Measurements from ENCODE around the gene PCDH18. TPM values are rescaled to one million over a fixed set of nuclear protein-coding genes. Genes with fewer than 3 reads are reported as not detected.
A peak's percentile ranks its signal among the peaks of the same experiment; 100 is the strongest.

PCDH18 gene
- total and polyA plus RNA-seq, 2 donors from 2014 or later, result 2.2 to 10.1 TPM

DNA sequence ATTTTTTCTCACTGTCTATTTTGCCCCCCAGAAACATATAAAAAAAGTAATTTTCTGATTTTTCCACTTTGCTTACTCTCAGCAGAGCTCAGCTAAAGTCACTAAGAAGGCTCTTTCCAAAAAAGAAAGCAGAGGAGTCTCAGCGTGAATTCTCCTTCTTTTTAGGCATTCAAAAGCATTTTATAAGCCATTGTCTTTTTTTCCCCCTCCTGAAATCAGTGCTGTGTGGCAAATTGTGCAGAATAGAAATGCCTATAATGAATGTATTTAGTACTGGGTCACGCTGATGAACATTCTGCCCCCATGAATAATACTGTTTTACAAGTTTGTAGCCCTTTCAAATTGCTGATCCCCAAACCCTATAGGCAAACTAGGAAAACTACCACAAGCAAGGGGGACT lies 1.6 kb upstream of the PCDH18 start:
- intact Hi-C loops (cut with DNase I), result no loop called here
- H3K9ac ChIP-seq (ENCODE audit: low read length in 3 of 3), result no peak overlapping the region
- no peak for TF ChIP-seq CTCF (IDR thresholded peaks at IDR 0.05; ENCODE audit: borderline replicate concordance, extremely low read depth, insufficient read depth)
- no peak overlapping the region for H3K27ac ChIP-seq (ENCODE audit: low read depth in 2 of 2, low read length in 2 of 2)
- no peak overlapping the region for H3K4me3 ChIP-seq (ENCODE audit: low read length in 3 of 3)
- FAIRE-seq, result no peak
- DNase-seq, result no peak
- no peaks in the 10 kb centered on the region for H3K9me3 ChIP-seq (ENCODE audit: control insufficient read depth in 2 of 3, insufficient read depth in 1 of 3, low read length in 3 of 3)
- no peaks in the 10 kb centered on the region for H3K27me3 ChIP-seq (ENCODE audit: control insufficient read depth, insufficient read depth, low read length)
- H3K36me3 ChIP-seq (ENCODE audit: control insufficient read depth in 2 of 3, insufficient read depth in 3 of 3, low read length in 3 of 3), result peaks cover 0 to 2% (median 0%) of the 10 kb centered on the region in 3 donors
- H3K4me1 ChIP-seq (ENCODE audit: control insufficient read depth in 2 of 3, insufficient read depth in 2 of 3, low read depth in 1 of 3, low read length in 3 of 3), result no peaks in the 10 kb centered on the region

DNA sequence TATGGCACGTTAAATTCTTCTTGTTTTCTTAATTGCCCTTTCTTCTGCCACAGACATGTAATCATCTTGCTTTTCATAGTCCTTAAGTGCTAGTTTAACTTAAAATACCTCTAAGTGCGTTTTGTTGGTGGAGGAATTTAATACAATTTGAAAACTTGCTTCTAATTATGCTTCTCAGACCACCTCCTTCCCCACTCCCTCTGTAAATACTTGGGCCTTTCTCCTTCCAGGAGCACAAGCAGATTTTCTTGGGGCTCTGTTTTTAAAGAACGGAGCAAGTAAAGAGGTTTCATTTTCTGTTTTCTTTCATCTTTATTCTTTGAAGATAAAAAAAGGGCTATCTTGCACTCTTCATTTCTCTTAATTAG lies 559 bp upstream of the PCDH18 start:
- no peaks in the 10 kb centered on the region for H3K4me1 ChIP-seq (ENCODE audit: control insufficient read depth in 2 of 3, insufficient read depth in 2 of 3, low read depth in 1 of 3, low read length in 3 of 3)
- TF ChIP-seq CTCF (IDR thresholded peaks at IDR 0.05; ENCODE audit: borderline replicate concordance, extremely low read depth, insufficient read depth), result no peak
- H3K36me3 ChIP-seq (ENCODE audit: control insufficient read depth in 2 of 3, insufficient read depth in 3 of 3, low read length in 3 of 3), result peaks cover 0 to 5% (median 0%) of the 10 kb centered on the region in 3 donors
- H3K9me3 ChIP-seq (ENCODE audit: control insufficient read depth in 2 of 3, insufficient read depth in 1 of 3, low read length in 3 of 3), result no peaks in the 10 kb centered on the region
- intact Hi-C loops (cut with DNase I), result no loop called here
- H3K4me3 ChIP-seq (ENCODE audit: low read length in 3 of 3), result peak overlapping the region; percentile 57 to 99 (median 77)
- peak overlapping the region in 2 of 3 donors; percentile 34 to 54 for H3K9ac ChIP-seq (ENCODE audit: low read length in 3 of 3)
- no peaks in the 10 kb centered on the region for H3K27me3 ChIP-seq (ENCODE audit: control insufficient read depth, insufficient read depth, low read length)
- FAIRE-seq (no peak), DNase-seq (peak in 1 of 5 donors; percentile 60)
- peak overlapping the region; percentile 59 to 73 for H3K27ac ChIP-seq (ENCODE audit: low read depth in 2 of 2, low read length in 2 of 2)

DNA sequence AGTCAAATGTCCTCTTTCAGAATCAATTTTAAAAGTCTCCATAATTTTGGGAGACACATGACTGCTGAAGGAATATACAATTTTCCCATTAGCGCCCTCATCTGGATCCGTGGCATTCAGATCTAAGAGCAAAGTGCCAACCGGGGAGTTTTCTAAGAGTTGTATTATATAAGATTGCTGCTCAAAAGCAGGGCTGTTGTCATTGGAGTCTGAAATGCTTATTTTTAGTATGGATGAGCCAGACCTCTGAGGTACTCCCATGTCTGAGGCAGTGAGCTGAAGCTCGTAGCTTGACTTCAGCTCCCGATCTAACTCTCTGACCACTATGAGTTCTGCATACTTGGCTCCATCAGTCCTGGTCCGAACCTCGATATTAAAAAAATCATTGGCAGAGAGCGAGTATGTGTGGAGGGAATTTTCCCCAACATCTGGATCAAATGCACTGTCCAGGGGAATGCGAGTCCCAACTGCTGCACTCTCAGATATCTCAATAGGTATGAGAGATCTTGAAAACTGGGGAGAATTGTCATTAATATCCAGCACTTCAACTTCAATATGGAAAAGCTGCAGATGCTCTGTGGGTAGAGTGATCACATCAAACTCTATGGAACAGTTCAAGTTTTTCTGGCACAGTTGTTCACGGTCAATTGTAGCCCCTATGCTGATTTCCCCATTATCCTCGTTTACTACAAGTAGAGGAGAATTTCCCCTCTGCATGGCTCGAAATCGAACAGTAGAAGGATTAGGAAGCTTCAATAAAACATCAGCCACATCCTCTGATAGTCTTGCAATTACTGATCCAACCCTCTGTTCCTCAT lies 917 bp downstream of the PCDH18 start:
- DNase-seq, result peak in 4 of 5 donors; percentile 24 to 75 (median 52)
- Histone ChIP-seq H3K9me3 (ENCODE audit: control insufficient read depth in 2 of 3, insufficient read depth in 1 of 3, low read length in 3 of 3) (no peaks in the 10 kb centered on the region), H3K4me1 (ENCODE audit: control insufficient read depth in 2 of 3, insufficient read depth in 2 of 3, low read depth in 1 of 3, low read length in 3 of 3) (no peaks in the 10 kb centered on the region), H3K4me3 (ENCODE audit: low read length in 3 of 3) (peak overlapping the region; percentile 59 to 99 (median 77)), H3K9ac (ENCODE audit: low read length in 3 of 3) (peak overlapping the region; percentile 20 to 98 (median 48)), H3K27me3 (ENCODE audit: control insufficient read depth, insufficient read depth, low read length) (no peaks in the 10 kb centered on the region), H3K27ac (ENCODE audit: low read depth in 2 of 2, low read length in 2 of 2) (peak overlapping the region; percentile 9 to 58), H3K36me3 (ENCODE audit: control insufficient read depth in 2 of 3, insufficient read depth in 3 of 3, low read length in 3 of 3) (peaks cover 0 to 9% (median 0%) of the 10 kb centered on the region in 3 donors)
- TF ChIP-seq CTCF (IDR thresholded peaks at IDR 0.05; ENCODE audit: borderline replicate concordance, extremely low read depth, insufficient read depth), result peak; percentile 3
- FAIRE-seq, result no peak
- intact Hi-C loops (cut with DNase I), result no loop called here

All from kidney (tissue), 14 donors.